Naive thymus-derived CD8-positive, alpha-beta T cell (primary cell): Measurements from ENCODE around the gene GFOD2. TPM values are rescaled to one million over a fixed set of nuclear protein-coding genes. Genes with fewer than 3 reads are reported as not detected.

Experiments used
- ATAC-seq, 2 donors: fragments of 150-1000 bp; cut with Tn5 transposase in 1 of 2; sonication (Bioruptor Pico), chemical (Tn5 transposase) in 1 of 2; 1 replicate in 1 of 2; 2 replicates in 1 of 2; pipeline ENCODE4 v1.10.0; 2021; ENCODE audit warnings: mild to moderate bottlenecking in 2 of 2, moderate library complexity in 2 of 2
- POLR2A ChIA-PET: fragments of 350-600 bp; sonication (Branson Sonifier 250); formaldehyde crosslinking; loops from one replicate; lab custom pipeline; 2021; ENCODE audit warnings: antibody characterized with exemption; lab: Charles Lee
- DNase-seq, 10 donors: peaks; one replicate each; pipeline versions ENCODE4 v3.0.0 to v3.0.0-alpha.2; 2020 to 2022
- H3K27ac Mint-ChIP-seq, 10 donors: one replicate each; pipeline ENCODE4 v1.8.0; 2020 to 2022; ENCODE audit warnings: mild to moderate bottlenecking in 10 of 10, mixed read lengths in 10 of 10, moderate library complexity in 4 of 10, inconsistent platforms in 1 of 10
- H3K27me3 Mint-ChIP-seq, 5 donors: one replicate each; pipeline ENCODE4 v1.8.0; 2021 to 2022; ENCODE audit warnings: mixed read lengths in 5 of 5
- H3K36me3 Mint-ChIP-seq, 3 donors: one replicate each; pipeline ENCODE4 v1.8.0; 2020 to 2022; ENCODE audit warnings: mixed read lengths in 3 of 3, mild to moderate bottlenecking in 2 of 3, inconsistent platforms in 1 of 3
- H3K4me1 Mint-ChIP-seq, 4 donors: one replicate each; pipeline ENCODE4 v1.8.0; 2021 to 2022; ENCODE audit warnings: mixed read lengths in 4 of 4
- H3K4me3 Mint-ChIP-seq, 10 donors: one replicate each; pipeline ENCODE4 v1.8.0; 2020 to 2022; ENCODE audit warnings: mild to moderate bottlenecking in 10 of 10, mixed read lengths in 10 of 10, moderate library complexity in 6 of 10, inconsistent platforms in 1 of 10
- H3K9me3 Mint-ChIP-seq, 9 donors: one replicate each; pipeline ENCODE4 v1.8.0; 2020 to 2022; ENCODE audit warnings: mixed read lengths in 9 of 9, mild to moderate bottlenecking in 3 of 9, inconsistent platforms in 1 of 9, moderate library complexity in 1 of 9
- polyA plus RNA-seq, 3 donors: library from polyadenylated mRNA; unstranded; fragments of 300-500 nt; fragmentation: Illumina TruSeq; gene quantifications; one replicate each; pipeline ENCODE4 v1.2.3, GENCODE V29; 2021
- total RNA-seq, 8 experiments: library from RNA in 2 of 8; stranded (reverse) in 2 of 8; gene quantifications; one replicate each; pipeline ENCODE4 v1.2.3 and lab custom pipeline; 2021 to 2026

Gene GFOD2
- total and polyA plus RNA-seq, 5 experiments from 2014 or later, result 6.0 to 13.0 (median 10.9) TPM

GRCh38 chr16:67731071-67731752 is 12.1 kb upstream of the GFOD2 start:
- peaks cover 0 to 55% (median 9%) of the 10 kb centered on the region in 3 donors for H3K36me3 Mint-ChIP-seq
- ATAC-seq (no peak), DNase-seq (no peak)
- peaks cover 0 to 3% (median 0%) of the 10 kb centered on the region in 4 donors for H3K4me1 Mint-ChIP-seq
- no peaks in the 10 kb centered on the region for H3K27me3 Mint-ChIP-seq
- no peak overlapping the region for H3K4me3 Mint-ChIP-seq
- POLR2A ChIA-PET, result no interaction called here
- peak overlapping the region in 3 of 10 donors; percentile 35 to 55 (median 48) for H3K27ac Mint-ChIP-seq
- H3K9me3 Mint-ChIP-seq, result no peaks in the 10 kb centered on the region

GRCh38 chr16:67730326-67730725 is 11.2 kb upstream of the GFOD2 start:
- POLR2A ChIA-PET, result interaction anchor here (1.4 kb wide), 1 partner anchor 11 kb away, joined by 3 read pairs; the partner anchor contains the start of gene GFOD2

GRCh38 chr16:67729636-67730248 is 10.6 kb upstream of the GFOD2 start:
- peaks cover 0 to 55% (median 9%) of the 10 kb centered on the region in 3 donors for H3K36me3 Mint-ChIP-seq
- POLR2A ChIA-PET, result interaction anchor here (0.6 to 1.4 kb wide), 2 partner anchors 10 to 65 kb away, joined by 3 read pairs; partner anchors contain the start of gene GFOD2
- ATAC-seq, result no peak

More at GRCh38 chr16:67730326-67730725, 11.2 kb upstream of the GFOD2 start:
- DNase-seq (no peak), ATAC-seq (no peak)
- H3K36me3 Mint-ChIP-seq, result peaks cover 0 to 52% (median 9%) of the 10 kb centered on the region in 3 donors
- H3K4me1 Mint-ChIP-seq, result peaks cover 0 to 3% (median 0%) of the 10 kb centered on the region in 4 donors
- H3K4me3 Mint-ChIP-seq, result no peak overlapping the region
- no peaks in the 10 kb centered on the region for H3K27me3 Mint-ChIP-seq
- H3K27ac Mint-ChIP-seq, result peak overlapping the region in 2 of 10 donors; percentile 15 to 55
- H3K9me3 Mint-ChIP-seq, result no peaks in the 10 kb centered on the region

GRCh38 chr16:67727521-67728485 is 8.7 kb upstream of the GFOD2 start:
- H3K36me3 Mint-ChIP-seq, result peaks cover 0 to 49% (median 9%) of the 10 kb centered on the region in 3 donors
- H3K9me3 Mint-ChIP-seq, result no peaks in the 10 kb centered on the region
- no peak for DNase-seq
- H3K27me3 Mint-ChIP-seq, result no peaks in the 10 kb centered on the region
- ATAC-seq, result no peak
- H3K4me3 Mint-ChIP-seq, result peak overlapping the region in 1 of 10 donors; percentile 10
- H3K27ac Mint-ChIP-seq, result peak overlapping the region in 1 of 10 donors; percentile 28
- POLR2A ChIA-PET, result no interaction called here
- H3K4me1 Mint-ChIP-seq, result peaks cover 0 to 3% (median 0%) of the 10 kb centered on the region in 4 donors

More at GRCh38 chr16:67729636-67730248, 10.6 kb upstream of the GFOD2 start:
- Mint-ChIP-seq H3K27ac (peak overlapping the region in 1 of 10 donors; percentile 55), H3K9me3 (no peaks in the 10 kb centered on the region), H3K4me3 (no peak overlapping the region), H3K27me3 (no peaks in the 10 kb centered on the region), H3K4me1 (peaks cover 0 to 3% (median 0%) of the 10 kb centered on the region in 4 donors)
- no peak for DNase-seq

GRCh38 chr16:67726106-67727034 is 7.3 kb upstream of the GFOD2 start:
- peak overlapping the region in 2 of 10 donors; percentile 71 to 82 for H3K27ac Mint-ChIP-seq
- peaks cover 0 to 42% (median 9%) of the 10 kb centered on the region in 3 donors for H3K36me3 Mint-ChIP-seq
- no peaks in the 10 kb centered on the region for H3K27me3 Mint-ChIP-seq
- no peak overlapping the region for H3K4me3 Mint-ChIP-seq
- POLR2A ChIA-PET, result no interaction called here
- no peaks in the 10 kb centered on the region for H3K9me3 Mint-ChIP-seq
- ATAC-seq (no peak), DNase-seq (no peak)
- peaks cover 0 to 3% (median 0%) of the 10 kb centered on the region in 4 donors for H3K4me1 Mint-ChIP-seq

GRCh38 chr16:67723911-67724305 is 4.8 kb upstream of the GFOD2 start:
- POLR2A ChIA-PET, result no interaction called here
- H3K4me3 Mint-ChIP-seq, result no peak overlapping the region

GRCh38 chr16:67723151-67723910 is 4.2 kb upstream of the GFOD2 start:
- H3K27ac Mint-ChIP-seq, result peak overlapping the region in 1 of 10 donors; percentile 38
- no peaks in the 10 kb centered on the region for H3K27me3 Mint-ChIP-seq
- H3K4me1 Mint-ChIP-seq, result peaks cover 14 to 25% (median 20%) of the 10 kb centered on the region in 4 donors
- ATAC-seq (no peak), DNase-seq (no peak)
- H3K4me3 Mint-ChIP-seq, result no peak overlapping the region
- H3K36me3 Mint-ChIP-seq, result peaks cover 0 to 17% (median 2%) of the 10 kb centered on the region in 3 donors
- POLR2A ChIA-PET, result no interaction called here
- H3K9me3 Mint-ChIP-seq, result no peaks in the 10 kb centered on the region

More at GRCh38 chr16:67723911-67724305, 4.8 kb upstream of the GFOD2 start:
- Mint-ChIP-seq H3K27me3 (no peaks in the 10 kb centered on the region), H3K27ac (no peak overlapping the region), H3K36me3 (peaks cover 0 to 21% (median 2%) of the 10 kb centered on the region in 3 donors), H3K9me3 (no peaks in the 10 kb centered on the region), H3K4me1 (peaks cover 10 to 20% (median 15%) of the 10 kb centered on the region in 4 donors)
- DNase-seq (no peak), ATAC-seq (no peak)

- POLR2A ChIA-PET, result interaction anchor here (1.3 to 1.9 kb wide), 2 partner anchors 19 to 86 kb away, joined by 4 to 10 read pairs; partner anchors contain the start of genes RANBP10 and TSNAXIP1
Measured at GRCh38 chr16:67720236-67720635, 1.1 kb upstream of the GFOD2 start.

GRCh38 chr16:67719778-67720144 is 645 bp upstream of the GFOD2 start:
- POLR2A ChIA-PET, result interaction anchor here (0.8 to 1.9 kb wide), 7 partner anchors 10 to 173 kb away, joined by 3 to 10 read pairs (median 4); partner anchors contain the start of genes ACD, C16orf86, ENKD1 and PARD6A
- Mint-ChIP-seq H3K36me3 (peaks cover 0 to 1% (median 0%) of the 10 kb centered on the region in 3 donors), H3K4me1 (peaks cover 20 to 40% (median 33%) of the 10 kb centered on the region in 4 donors), H3K27me3 (no peaks in the 10 kb centered on the region), H3K4me3 (peak overlapping the region; percentile 90 to 99 (median 98)), H3K27ac (peak overlapping the region; percentile 85 to 99 (median 98)), H3K9me3 (no peaks in the 10 kb centered on the region)
- DNase-seq, result peak in 1 of 10 donors; percentile 3
- peak; percentile 39 for ATAC-seq

More at GRCh38 chr16:67720236-67720635, 1.1 kb upstream of the GFOD2 start:
- H3K36me3 Mint-ChIP-seq, result peaks cover 0 to 6% (median 0%) of the 10 kb centered on the region in 3 donors
- DNase-seq, result no peak
- H3K27ac Mint-ChIP-seq, result peak overlapping the region; percentile 85 to 99 (median 98)
- peak overlapping the region; percentile 90 to 99 (median 98) for H3K4me3 Mint-ChIP-seq
- no peak for ATAC-seq
- H3K4me1 Mint-ChIP-seq, result peaks cover 20 to 40% (median 33%) of the 10 kb centered on the region in 4 donors
- no peaks in the 10 kb centered on the region for H3K27me3 Mint-ChIP-seq
- no peaks in the 10 kb centered on the region for H3K9me3 Mint-ChIP-seq

- peaks cover 22 to 43% (median 33%) of the 10 kb centered on the region in 4 donors for H3K4me1 Mint-ChIP-seq
Measured at GRCh38 chr16:67718668-67719047, 458 bp downstream of the GFOD2 start.

More at GRCh38 chr16:67718668-67719047, 458 bp downstream of the GFOD2 start:
- peak in 3 of 10 donors; percentile 7 to 33 (median 24) for DNase-seq
- H3K36me3 Mint-ChIP-seq, result no peaks in the 10 kb centered on the region
- H3K9me3 Mint-ChIP-seq, result no peaks in the 10 kb centered on the region
- H3K27me3 Mint-ChIP-seq, result no peaks in the 10 kb centered on the region
- H3K27ac Mint-ChIP-seq, result peak overlapping the region; percentile 33 to 99 (median 86)
- POLR2A ChIA-PET, result interaction anchor here (0.8 to 1.9 kb wide), 6 partner anchors 10 to 156 kb away, joined by 3 to 10 read pairs (median 4); partner anchors contain the start of genes ACD, C16orf86, CTCF and ENKD1
- peak; percentile 18 to 24 for ATAC-seq
- H3K4me3 Mint-ChIP-seq, result peak overlapping the region; percentile 90 to 99 (median 98)
